Lung (tissue), 12 donors: Measurements from ENCODE around the gene NTM. TPM values are rescaled to one million over a fixed set of nuclear protein-coding genes. Genes with fewer than 3 reads are reported as not detected.

Experiments used
- ATAC-seq: fragments of 200-7000 bp; cut with Tn5 transposase; one replicate; pipeline ENCODE4 v1.9.1; 2020; ENCODE audit warnings: moderate number of reproducible peaks; ENCODE audit not compliant: insufficient read depth, low FRiP score
- DNase-seq, 3 donors: peaks; one replicate each; pipeline ENCODE4 v3.0.0-alpha.2; 2013 to 2017
- H3K27ac ChIP-seq, 2 donors: one replicate each; pipeline ENCODE4 v1.5.1; 2013; ENCODE audit warnings: mild to moderate bottlenecking in 2 of 2, moderate library complexity in 2 of 2, control low read depth in 1 of 2, inconsistent platforms in 1 of 2, low read depth in 1 of 2, low read length in 1 of 2
- H3K27me3 ChIP-seq, 3 donors: one replicate each; pipeline ENCODE4 v1.5.1; 2013; ENCODE audit warnings: low read length in 2 of 3; ENCODE audit not compliant: control insufficient read depth in 3 of 3, insufficient read depth in 3 of 3
- H3K36me3 ChIP-seq, 4 donors: one replicate each; pipeline ENCODE4 v1.5.1; 2013; ENCODE audit warnings: low read length in 4 of 4, mild to moderate bottlenecking in 1 of 4, moderate library complexity in 1 of 4; ENCODE audit not compliant: control insufficient read depth in 4 of 4, insufficient read depth in 4 of 4
- H3K4me1 ChIP-seq, 5 donors: one replicate each; pipeline ENCODE4 v1.5.1; 2013; ENCODE audit warnings: low read length in 5 of 5, mild to moderate bottlenecking in 2 of 5, moderate library complexity in 1 of 5; ENCODE audit not compliant: control insufficient read depth in 5 of 5, insufficient read depth in 5 of 5
- H3K4me3 ChIP-seq: one replicate; pipeline ENCODE4 v1.5.1; 2013; ENCODE audit warnings: mild to moderate bottlenecking, control low read depth, moderate library complexity
- H3K9ac ChIP-seq, 2 donors: one replicate each; pipeline ENCODE4 v1.5.1; 2013; ENCODE audit warnings: low read length in 2 of 2, control low read depth in 1 of 2; ENCODE audit not compliant: insufficient read depth in 1 of 2
- H3K9me3 ChIP-seq, 4 donors: one replicate each; pipeline ENCODE4 v1.5.1; 2013; ENCODE audit warnings: low read length in 3 of 4, mild to moderate bottlenecking in 1 of 4, moderate library complexity in 1 of 4; ENCODE audit not compliant: control insufficient read depth in 4 of 4, insufficient read depth in 3 of 4
- CTCF ChIP-seq: IDR thresholded peaks from 2 replicates; pipeline ENCODE4 v1.5.1; 2012; ENCODE audit warnings: mild to moderate bottlenecking; ENCODE audit errors: control extremely low read depth, extremely low read depth
- WGBS, 2 donors: extraction: QIAGEN DNeasy Blood & Tissue Kit; methylation state at CpG; one replicate each; pipeline ENCODE4 v1.1.7; 2013; 5-methylcytosine and 5-hydroxymethylcytosine counted together
- polyA plus RNA-seq, 2 donors: library from polyadenylated mRNA; stranded (reverse); fragments of 200-250 nt; gene quantifications; one replicate each; pipeline ENCODE4 v1.2.1, GENCODE V29; 2013
- total RNA-seq, 2 donors: library from RNA; depleted of rRNA in 1 of 2; stranded (reverse); fragments of >200 nt in 1 of 2; gene quantifications; one replicate each; pipeline ENCODE4 v1.2.1, GENCODE V29; 2014 to 2021
- donor health status: control.
- donor health status: control.
- donor health status: Bipolar disorder and iron deficiency.
- donor health status: healthy.
- donor health status: DM: yes; HTN: yes; CAD: no.

NTM gene
- total and polyA plus RNA-seq, 4 donors, result 0.39 to 30.9 (median 7.2) TPM

DNA sequence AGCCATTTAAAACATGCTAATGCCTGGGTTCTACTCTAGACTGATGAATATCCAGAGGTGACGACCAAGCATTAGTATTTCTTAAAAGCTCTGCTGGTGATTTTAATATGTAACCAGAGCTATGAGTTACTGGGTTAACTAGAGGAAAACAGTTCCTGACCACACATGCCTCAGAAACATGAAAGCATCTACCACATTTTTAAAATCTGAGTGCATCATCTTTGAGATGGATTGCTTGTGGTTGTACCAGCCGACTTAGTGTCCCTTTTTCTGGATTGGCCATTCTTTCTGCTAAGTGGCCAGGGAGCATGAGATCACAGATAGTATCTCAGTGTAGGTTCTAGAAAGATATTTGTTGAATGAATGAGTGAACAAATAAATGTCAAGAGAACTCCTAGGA lies 152.4 kb downstream of the NTM start:
- no peak overlapping the region for H3K27ac ChIP-seq
- TF ChIP-seq CTCF, result no peak
- H3K9ac ChIP-seq, result no peak overlapping the region
- no peaks in the 10 kb centered on the region for H3K4me1 ChIP-seq
- H3K27me3 ChIP-seq, result peaks cover 0 to 5% (median 0%) of the 10 kb centered on the region in 3 donors
- 54 to 56% methylated on average over 2 of the region's 2 CpGs for WGBS, 2 donors
- DNase-seq (no peak), ATAC-seq (no peak)
- no peak overlapping the region for H3K4me3 ChIP-seq
- H3K9me3 ChIP-seq, result no peaks in the 10 kb centered on the region
- H3K36me3 ChIP-seq, result no peaks in the 10 kb centered on the region

DNA sequence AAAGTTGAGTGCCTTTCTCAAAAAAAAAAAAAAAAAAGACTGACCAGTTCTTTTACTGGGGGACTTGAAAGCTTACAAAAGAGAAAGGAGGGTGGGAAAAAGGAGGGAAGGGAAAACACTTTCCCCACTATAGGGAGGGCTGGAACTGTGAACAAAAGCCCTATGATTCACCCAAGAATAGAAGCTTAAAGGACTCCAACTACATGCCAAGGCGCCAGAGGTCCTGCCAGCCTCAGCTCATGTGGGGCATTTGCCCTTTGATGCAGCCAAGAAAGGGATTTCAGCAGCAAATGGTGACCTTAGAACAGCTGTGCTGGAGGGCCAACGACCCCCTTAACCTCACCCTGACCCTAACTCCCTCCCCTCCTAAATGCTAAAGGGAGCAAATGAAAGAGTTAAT lies 160.0 kb downstream of the NTM start:
- no peak for ATAC-seq
- Histone ChIP-seq H3K4me1 (no peaks in the 10 kb centered on the region), H3K27me3 (peaks cover 0 to 10% (median 0%) of the 10 kb centered on the region in 3 donors), H3K27ac (no peak overlapping the region), H3K9me3 (no peaks in the 10 kb centered on the region), H3K36me3 (no peaks in the 10 kb centered on the region), H3K9ac (no peak overlapping the region), H3K4me3 (no peak overlapping the region)
- no peak for TF ChIP-seq CTCF
- no peak for DNase-seq
- 16 to 39% methylated on average over 2 of the region's 2 CpGs for WGBS, 2 donors

GRCh38 chr11:131533149-131533548 lies 162.7 kb downstream of the NTM start:
- Histone ChIP-seq H3K27me3 (peaks cover 0 to 8% (median 0%) of the 10 kb centered on the region in 3 donors), H3K27ac (no peak overlapping the region), H3K4me3 (no peak overlapping the region), H3K4me1 (no peaks in the 10 kb centered on the region), H3K9me3 (no peaks in the 10 kb centered on the region), H3K36me3 (no peaks in the 10 kb centered on the region), H3K9ac (no peak overlapping the region)
- ATAC-seq, result no peak
- no peak for DNase-seq
- TF ChIP-seq CTCF, result no peak
- 44 to 75% methylated on average over 8 of the region's 8 CpGs for WGBS, 2 donors

DNA sequence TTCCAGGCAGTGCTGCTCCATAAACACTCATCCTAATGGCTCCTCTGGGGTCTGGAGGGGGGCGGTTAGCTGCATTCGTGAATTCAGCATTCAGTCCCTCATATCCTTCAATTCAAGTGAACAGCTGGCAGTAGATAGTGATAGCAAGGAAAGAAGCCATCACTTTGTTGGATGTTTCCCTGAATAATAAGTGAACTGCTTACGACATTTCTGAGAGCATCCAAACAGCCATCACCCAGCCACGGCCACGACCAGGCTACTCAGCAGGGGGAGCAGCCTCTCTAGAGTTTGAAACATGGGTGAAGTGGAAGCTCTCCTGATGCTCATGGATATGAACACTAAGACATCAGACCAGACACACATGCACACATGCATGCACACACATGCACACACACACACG lies 163.6 kb downstream of the NTM start:
- Histone ChIP-seq H3K4me3 (no peak overlapping the region), H3K9ac (no peak overlapping the region), H3K36me3 (no peaks in the 10 kb centered on the region), H3K27ac (no peak overlapping the region), H3K9me3 (no peaks in the 10 kb centered on the region), H3K27me3 (peaks cover 0 to 8% (median 0%) of the 10 kb centered on the region in 3 donors), H3K4me1 (no peaks in the 10 kb centered on the region)
- no peak for DNase-seq
- no peak for ATAC-seq
- WGBS, 2 donors, result 72 to 73% methylated on average over 6 of the region's 6 CpGs
- TF ChIP-seq CTCF, result no peak
